ENCODE measurements around the gene FAU. TPM values are rescaled to one million over a fixed set of nuclear protein-coding genes. Genes with fewer than 3 reads are reported as not detected.

FAU gene
- 595 and 710 TPM in 2 replicates for total RNA-seq

- peak; percentile 95 for DNase-seq (ENCODE audit: low read depth)
- Histone ChIP-seq H3K36me3 (ENCODE audit: control insufficient read depth, insufficient read depth, low read length) (peaks cover 9% of the 10 kb centered on the region), H3K27me3 (ENCODE audit: control insufficient read depth, insufficient read depth, low read length) (no peaks in the 10 kb centered on the region), H3K4me3 (ENCODE audit: low read depth, low read length) (peak within 1 kb of the TSS; percentile 99)
- TF ChIP-seq CTCF (IDR thresholded peaks at IDR 0.05; ENCODE audit: insufficient read depth, low read length, poor library complexity, severe bottlenecking), result no peak
These were observed at the start of gene FAU, which contains the start of gene MRPL49 for GRCh38 chr11:65121865-65122696. Gene FAU (minus strand): TSS chr11:65122134. CDS start chr11:65121813, 321 bp downstream. Gene MRPL49 (plus strand): TSS chr11:65122321. CDS start chr11:65122347, 26 bp downstream.

- H3K36me3 ChIP-seq (ENCODE audit: control insufficient read depth, insufficient read depth, low read length), result no peaks in the 10 kb centered on the region
- H3K27me3 ChIP-seq (ENCODE audit: control insufficient read depth, insufficient read depth, low read length), result no peaks in the 10 kb centered on the region
- no peak for TF ChIP-seq CTCF (IDR thresholded peaks at IDR 0.05; ENCODE audit: insufficient read depth, low read length, poor library complexity, severe bottlenecking)
- DNase-seq (ENCODE audit: low read depth), result no peak
- H3K4me3 ChIP-seq (ENCODE audit: low read depth, low read length), result no peak within 1 kb of the TSS
These were observed 48.2 kb upstream of the FAU start, which contains the start of gene SPDYC for GRCh38 chr11:65170058-65170534. Gene SPDYC (plus strand): TSS chr11:65170233. CDS start chr11:65171358, 1,125 bp downstream.

GRCh38 chr11:65169164-65169641 lies 47.3 kb upstream of the FAU start:
- DNase-seq (ENCODE audit: low read depth), result no peak
- Histone ChIP-seq H3K36me3 (ENCODE audit: control insufficient read depth, insufficient read depth, low read length) (no peaks in the 10 kb centered on the region), H3K4me3 (ENCODE audit: low read depth, low read length) (no peak overlapping the region), H3K27me3 (ENCODE audit: control insufficient read depth, insufficient read depth, low read length) (no peaks in the 10 kb centered on the region)
- TF ChIP-seq CTCF (IDR thresholded peaks at IDR 0.05; ENCODE audit: insufficient read depth, low read length, poor library complexity, severe bottlenecking), result no peak

- no peak overlapping the region for H3K4me3 ChIP-seq (ENCODE audit: low read depth, low read length)
- no peaks in the 10 kb centered on the region for H3K27me3 ChIP-seq (ENCODE audit: control insufficient read depth, insufficient read depth, low read length)
- no peaks in the 10 kb centered on the region for H3K36me3 ChIP-seq (ENCODE audit: control insufficient read depth, insufficient read depth, low read length)
- DNase-seq (ENCODE audit: low read depth), result no peak
- TF ChIP-seq CTCF (IDR thresholded peaks at IDR 0.05; ENCODE audit: insufficient read depth, low read length, poor library complexity, severe bottlenecking), result no peak
These were observed 45.7 kb upstream of the FAU start for GRCh38 chr11:65167656-65168055.

GRCh38 chr11:65166893-65167292 lies 45.0 kb upstream of the FAU start:
- DNase-seq (ENCODE audit: low read depth), result no peak
- H3K27me3 ChIP-seq (ENCODE audit: control insufficient read depth, insufficient read depth, low read length), result no peaks in the 10 kb centered on the region
- no peak overlapping the region for H3K4me3 ChIP-seq (ENCODE audit: low read depth, low read length)
- no peaks in the 10 kb centered on the region for H3K36me3 ChIP-seq (ENCODE audit: control insufficient read depth, insufficient read depth, low read length)
- no peak for TF ChIP-seq CTCF (IDR thresholded peaks at IDR 0.05; ENCODE audit: insufficient read depth, low read length, poor library complexity, severe bottlenecking)
